GM12878 (cell line): ENCODE results near the gene ZSCAN20. TPM values are rescaled to one million over a fixed set of nuclear protein-coding genes. Genes with fewer than 3 reads are reported as not detected.

Experiments
- ATAC-seq: fragments of 200-7000 bp; cut with Tn5 transposase; 3 replicates; pipeline ENCODE4 v1.9.1; 2020; ENCODE audit warnings: mild to moderate bottlenecking, moderate library complexity
- BruUV-seq: library from RNA; stranded (reverse); fragments of 400-500 nt; replicated peaks from 2 replicates; lab custom pipeline; 2021; lab: Mats Ljungman, UMichigan
- CTCF ChIA-PET: fragments of 300-600 bp; sonication (Branson Sonifier 250); formaldehyde crosslinking; extraction: SDS; loops from one replicate; lab custom pipeline; 2021; ENCODE audit warnings: inconsistent platforms; lab: Yijun Ruan, JAX
- POLR2A ChIA-PET: fragments of 350-600 bp; formaldehyde crosslinking; extraction: SDS; loops from one replicate; lab custom pipeline; 2021; ENCODE audit warnings: inconsistent platforms; lab: Charles Lee
- RAD21 ChIA-PET: fragments of 300-600 bp; sonication (Branson Sonifier 250); formaldehyde crosslinking; loops from one replicate; lab custom pipeline; 2023; ENCODE audit warnings: antibody characterized with exemption; ENCODE audit not compliant: unreplicated experiment; lab: Charles Lee
- SMC1A ChIA-PET: fragments of 300-600 bp; sonication (Branson Sonifier 250); formaldehyde crosslinking; loops from one replicate; lab custom pipeline; 2023; ENCODE audit not compliant: unreplicated experiment, uncharacterized antibody; lab: Charles Lee
- DNase-seq: peaks from one replicate; pipeline ENCODE4 v3.0.0-alpha.2; 2011; ENCODE audit warnings: low read depth, low spot score
- FAIRE-seq: peaks from 3 replicates; lab custom pipeline; 2011; peaks lifted over from hg19 to GRCh38; lab: Jason Lieb, UNC
- H2AFZ ChIP-seq: 2 replicates; pipeline ENCODE4 v1.6.0; 2011; ENCODE audit warnings: low read depth, low read length, control low read depth; ENCODE audit not compliant: control insufficient read depth
- H3K27ac ChIP-seq: 2 replicates; pipeline ENCODE4 v1.5.1; 2011; ENCODE audit warnings: control low read depth; ENCODE audit not compliant: control insufficient read depth, insufficient read depth
- H3K27me3 ChIP-seq, 2 experiments: replicated peaks in 1 of 2; 2 replicates each; pipeline versions ENCODE4 v1.6.0 to v1.6.1; 2011; ENCODE audit warnings: low read length in 1 of 2; ENCODE audit not compliant: control insufficient read depth in 2 of 2, insufficient read depth in 2 of 2
- H3K36me3 ChIP-seq, 2 experiments: 2 replicates each; pipeline ENCODE4 v1.5.1; 2011; ENCODE audit warnings: low read length in 1 of 2; ENCODE audit not compliant: control insufficient read depth in 2 of 2, insufficient read depth in 2 of 2
- H3K4me1 ChIP-seq: 2 replicates; pipeline ENCODE4 v1.6.1; 2011; ENCODE audit warnings: mild to moderate bottlenecking, low read length, moderate library complexity, mixed read lengths; ENCODE audit not compliant: control insufficient read depth, insufficient read depth
- H3K4me2 ChIP-seq: 2 replicates; pipeline ENCODE4 v1.6.0; 2011; ENCODE audit warnings: control low read depth; ENCODE audit not compliant: control insufficient read depth, insufficient read depth
- H3K4me3 ChIP-seq: fragments of 200-600 bp; sonication (generic); 2 replicates; pipeline ENCODE4 v1.5.1; 2016
- H3K79me2 ChIP-seq: 2 replicates; pipeline ENCODE4 v1.6.0; 2011; ENCODE audit warnings: low read length; ENCODE audit not compliant: control insufficient read depth, insufficient read depth
- H3K9ac ChIP-seq: 2 replicates; pipeline ENCODE4 v1.8.0; 2011; ENCODE audit warnings: low read length, control low read depth, mixed read lengths; ENCODE audit not compliant: control insufficient read depth, insufficient read depth
- H3K9me3 ChIP-seq: replicated peaks from 3 replicates; pipeline ENCODE4 v1.5.1; 2011; ENCODE audit warnings: mild to moderate bottlenecking, low read length; ENCODE audit not compliant: control insufficient read depth, insufficient read depth
- H4K20me1 ChIP-seq: 2 replicates; pipeline ENCODE4 v1.6.0; 2011; ENCODE audit not compliant: control insufficient read depth, insufficient read depth
- CBFB ChIP-seq: IDR thresholded peaks from 2 replicates; pipeline ENCODE4 v1.6.1; 2016; ENCODE audit warnings: antibody characterized with exemption, low read depth
- CEBPB ChIP-seq, 2 experiments: fragments of 150-350 bp in 1 of 2; IDR thresholded peaks; 2 replicates each; pipeline ENCODE4 v1.6.1; 2012 to 2014; ENCODE audit warnings: low read depth in 2 of 2, low read length in 2 of 2, borderline replicate concordance in 1 of 2, inconsistent platforms in 1 of 2
- CHD1 ChIP-seq: IDR thresholded peaks from 2 replicates; pipeline ENCODE4 v1.6.1; 2012; ENCODE audit warnings: low read depth, low read length, improper control_type of control experiment
- ESRRA ChIP-seq: IDR thresholded peaks from 2 replicates; pipeline ENCODE4 v1.6.1; 2012; ENCODE audit warnings: mild to moderate bottlenecking, low read length, improper control_type of control experiment
- IRF5 ChIP-seq: fragments of 450-650 bp; IDR thresholded peaks from 2 replicates; pipeline ENCODE4 v1.6.1; 2017; ENCODE audit warnings: borderline replicate concordance
- MXI1 ChIP-seq: fragments of 150-350 bp; IDR thresholded peaks from 2 replicates; pipeline ENCODE4 v1.6.1; 2011; ENCODE audit warnings: low read depth, mild to moderate bottlenecking, inconsistent platforms, low read length, improper control_type of control experiment
- MYC ChIP-seq: IDR thresholded peaks from 2 replicates; pipeline ENCODE4 v1.6.1; 2011; ENCODE audit warnings: mild to moderate bottlenecking, low read length, moderate library complexity, inconsistent platforms; ENCODE audit not compliant: insufficient read depth, insufficient replicate concordance, insufficient read length, severe bottlenecking
- SPI1 ChIP-seq: IDR thresholded peaks from 2 replicates; pipeline ENCODE4 v1.6.1; 2011; ENCODE audit warnings: low read depth, mild to moderate bottlenecking, low read length, moderate library complexity, borderline replicate concordance; ENCODE audit not compliant: insufficient read depth
- STAT3 ChIP-seq: IDR thresholded peaks from 2 replicates; pipeline ENCODE4 v1.6.1; 2011; ENCODE audit warnings: low read depth, low read length, improper control_type of control experiment
- YY1 ChIP-seq: IDR thresholded peaks from 2 replicates; pipeline ENCODE4 v1.6.1; 2011; ENCODE audit warnings: low read depth, mild to moderate bottlenecking, low read length
- ZNF217 ChIP-seq: fragments of 450-650 bp; IDR thresholded peaks from 2 replicates; pipeline ENCODE4 v1.6.1; 2017; ENCODE audit warnings: antibody characterized with exemption, mild to moderate bottlenecking
- WGBS: methylation state at CpG from one replicate; pipeline ENCODE4 v1.1.6; 2016; ENCODE audit warnings: low lambda C conversion rate; ENCODE audit not compliant: insufficient replicate concordance, insufficient coverage; ENCODE audit errors: missing lambda C conversion rate; 5-methylcytosine and 5-hydroxymethylcytosine counted together
- in situ Hi-C: fragments of 300-500 bp; cut with MboI; formaldehyde crosslinking; loops from 9 replicates; pipeline ENCODE4 v1.14.3; 2018; ENCODE audit warnings: mixed read lengths
- intact Hi-C: fragments of 100-400 bp; cut with micrococcal nuclease; formaldehyde crosslinking; loops from one replicate; pipeline ENCODE4 v1.14.2; 2022; ENCODE audit not compliant: unreplicated experiment
- polyA plus RNA-seq, 11 experiments: library from polyadenylated mRNA; depleted of rRNA in 4 of 11; unstranded in 6 of 11; stranded (reverse) in 5 of 11; fragments of >200 nt; fragmentation: Nextera tagmentation in 4 of 11; fragmentation: Illumina TruSeq in 1 of 11; extraction: Ambion mirVana in 4 of 11; extraction: Trizol in 1 of 11; gene quantifications; 1 replicate in 1 of 11; 2 replicates in 10 of 11; pipeline versions ENCODE4 v1.2.1 to v1.2.3, GENCODE V29; 2011 to 2016; ENCODE audit warnings: inconsistent platforms in 2 of 11, missing spikeins in 2 of 11, low read depth in 1 of 11
- total RNA-seq, 4 experiments: library from RNA; depleted of rRNA in 3 of 4; stranded (reverse); fragments of >200 nt in 3 of 4; fragmentation: Illumina TruSeq in 1 of 4; extraction: Trizol in 1 of 4; gene quantifications; 2 replicates each; pipeline versions ENCODE4 v1.2.1 to v1.2.3, GENCODE V29; 2013 to 2021

The ZSCAN20 gene
- total and polyA plus RNA-seq, 10 of the 15 experiments (the other 5 are each of a cell fraction or from before 2014, with no cell fraction given), result 0.35 to 5.1 (median 2.4) TPM

- TF ChIP-seq SPI1 (no peak), MYC (no peak), ESRRA (no peak), CHD1 (no peak), ZNF217 (no peak), CBFB (no peak), YY1 (no peak)
- TF ChIP-seq, all 136 proteins: peak for 0
These were observed 10.0 kb downstream of the ZSCAN20 start (continued) for GRCh38 chr1:33482412-33482811.

GRCh38 chr1:33488624-33489023 lies 16.2 kb downstream of the ZSCAN20 start:
- Histone ChIP-seq H4K20me1 (no peaks in the 10 kb centered on the region), H3K9me3 (peaks cover 6% of the 10 kb centered on the region; the same call in 2 of the 3 replicates), H2AFZ (no peak overlapping the region), H3K79me2 (no peaks in the 10 kb centered on the region), H3K4me1 (no peaks in the 10 kb centered on the region), H3K4me3 (no peak overlapping the region)
- POLR2A ChIA-PET, result interaction anchor here (0.6 kb wide), 1 partner anchor 321 kb away, joined by 3 read pairs; no protein-coding TSS in a partner anchor
- 100% methylated on average over 2 of the region's 2 CpGs for WGBS
- TF ChIP-seq STAT3, result no peak
- no peak for TF ChIP-seq IRF5
- no peak for TF ChIP-seq CEBPB (IDR thresholded peaks at IDR 0.05; ENCODE audit: borderline replicate concordance in 1 of 2, low read depth in 2 of 2, low read length in 2 of 2)
- TF ChIP-seq MXI1, result no peak
- TF ChIP-seq, all 136 proteins: peak for 0
- FAIRE-seq (no peak), DNase-seq (no peak), ATAC-seq (no peak)
- ChIA-PET CTCF (no interaction called here), RAD21 (no interaction called here), SMC1A (no interaction called here)
- no TSS peak for BruUV-seq
- intact Hi-C loops, result no loop called here
- Histone ChIP-seq H3K27me3 (no peaks in the 10 kb centered on the region), H3K36me3 (peaks cover 0 to 19% of the 10 kb centered on the region in 2 experiments; a peak in 3 of 4 replicates), H3K9ac (no peak overlapping the region), H3K27ac (no peak overlapping the region), H3K4me2 (no peak overlapping the region)
- in situ Hi-C loops, result no loop called here
